Panc1 (cell line): ENCODE results near the gene MAP2K5. TPM values are rescaled to one million over a fixed set of nuclear protein-coding genes. Genes with fewer than 3 reads are reported as not detected.

Experiments used
- ATAC-seq: fragments of 200-7000 bp; cut with Tn5 transposase; 2 replicates; pipeline ENCODE4 v1.9.1; 2020; ENCODE audit warnings: mild to moderate bottlenecking, moderate library complexity
- BruUV-seq: library from RNA; stranded (reverse); fragments of 400-500 nt; replicated peaks from 2 replicates; lab custom pipeline; 2021; lab: Mats Ljungman, UMichigan
- CTCF ChIA-PET: fragments of 300-600 bp; sonication (Branson Sonifier 250); formaldehyde crosslinking; loops from one replicate; lab custom pipeline; 2022; ENCODE audit warnings: antibody characterized with exemption; lab: Charles Lee
- POLR2A ChIA-PET: fragments of 300-600 bp; sonication (Branson Sonifier 250); formaldehyde crosslinking; loops from one replicate; lab custom pipeline; 2022; ENCODE audit warnings: antibody characterized with exemption; lab: Charles Lee
- DNase-seq: peaks from one replicate; pipeline ENCODE4 v3.0.0-alpha.2; 2010; ENCODE audit warnings: low read depth, low spot score
- H3K27ac ChIP-seq: 2 replicates; pipeline ENCODE4 v1.5.1; 2011; ENCODE audit warnings: mild to moderate bottlenecking, low read length, inconsistent platforms
- H3K27me3 ChIP-seq: fragments of 200-500 bp; sonication (Bioruptor generic); 2 replicates; pipeline ENCODE4 v1.6.0; 2014; ENCODE audit warnings: low read length, inconsistent platforms; ENCODE audit not compliant: control insufficient read depth, insufficient read depth
- H3K36me3 ChIP-seq: fragments of 200-500 bp; sonication (Bioruptor generic); 2 replicates; pipeline ENCODE4 v1.5.1; 2014; ENCODE audit warnings: inconsistent platforms, mild to moderate bottlenecking, low read length, moderate library complexity; ENCODE audit not compliant: control insufficient read depth, insufficient read depth
- H3K4me1 ChIP-seq: 2 replicates; pipeline ENCODE4 v1.5.1; 2011; ENCODE audit warnings: inconsistent platforms, mild to moderate bottlenecking, low read length, moderate library complexity; ENCODE audit not compliant: control insufficient read depth, insufficient read depth
- H3K4me3 ChIP-seq, 2 experiments: 2 replicates each; pipeline ENCODE4 v1.5.1; 2011 to 2012; ENCODE audit warnings: low read depth in 2 of 2, low read length in 2 of 2, mild to moderate bottlenecking in 2 of 2, inconsistent platforms in 1 of 2, moderate library complexity in 1 of 2
- H3K9me3 ChIP-seq: fragments of 200-500 bp; sonication (Bioruptor generic); 2 replicates; pipeline ENCODE4 v1.5.1; 2014; ENCODE audit warnings: low read depth, mild to moderate bottlenecking, inconsistent platforms, low read length, moderate library complexity; ENCODE audit not compliant: control insufficient read depth, insufficient read depth
- CTCF ChIP-seq: fragments of 450-650 bp; IDR thresholded peaks from 2 replicates; pipeline ENCODE4 v1.5.1; 2017; ENCODE audit warnings: mild to moderate bottlenecking
- POLR2AphosphoS5 ChIP-seq: IDR thresholded peaks from 2 replicates; pipeline ENCODE4 v1.6.1; 2012; ENCODE audit warnings: mild to moderate bottlenecking, low read depth, low read length, moderate library complexity
- SIN3A ChIP-seq: IDR thresholded peaks from 2 replicates; pipeline ENCODE4 v1.6.1; 2012; ENCODE audit warnings: low read depth, mild to moderate bottlenecking, low read length, moderate library complexity, borderline replicate concordance; ENCODE audit not compliant: insufficient read depth
- TCF7L2 ChIP-seq: IDR thresholded peaks from 2 replicates; pipeline ENCODE4 v1.6.1; 2011; ENCODE audit warnings: mild to moderate bottlenecking, low read depth, low read length, inconsistent platforms
- in situ Hi-C: cut with HindIII; loops from 2 replicates; pipeline ENCODE4 v1.10.0; 2016; ENCODE audit warnings: low sequenced_read_pairs, low pct_unique_long_range_greater_than_20kb
- intact Hi-C: fragments of 100-400 bp; cut with micrococcal nuclease; formaldehyde crosslinking; loops from one replicate; pipeline ENCODE4 v1.10.0; 2022; ENCODE audit not compliant: unreplicated experiment
- total RNA-seq: library from RNA; stranded (reverse); gene quantifications from one replicate; pipeline ENCODE4 v1.2.1, GENCODE V29; 2021; ENCODE audit not compliant: unreplicated experiment
- TF ChIP-seq, protein P1 (sequence below), 2 experiments: IDR thresholded peaks; 2 replicates each; pipeline ENCODE4 v1.6.1; 2011 to 2012; ENCODE audit warnings: low read depth in 2 of 2, control low read depth in 1 of 2, low read length in 1 of 2, mild to moderate bottlenecking in 1 of 2, moderate library complexity in 1 of 2; ENCODE audit not compliant: insufficient read depth in 1 of 2

Gene MAP2K5
- total RNA-seq, 1 experiment from 2014 or later = 18.3 TPM

- no peak for ATAC-seq
- Histone ChIP-seq H3K9me3 (no peaks in the 10 kb centered on the region), H3K27ac (no peak overlapping the region), H3K4me1 (no peaks in the 10 kb centered on the region), H3K36me3 (no peaks in the 10 kb centered on the region), H3K4me3 (no peak overlapping the region), H3K27me3 (no peaks in the 10 kb centered on the region)
- ChIA-PET POLR2A (no interaction called here), CTCF (no interaction called here)
- TF ChIP-seq TCF7L2 (no peak), SIN3A (no peak), CTCF (no peak), POLR2AphosphoS5 (no peak)
- TF ChIP-seq, protein P1, sequence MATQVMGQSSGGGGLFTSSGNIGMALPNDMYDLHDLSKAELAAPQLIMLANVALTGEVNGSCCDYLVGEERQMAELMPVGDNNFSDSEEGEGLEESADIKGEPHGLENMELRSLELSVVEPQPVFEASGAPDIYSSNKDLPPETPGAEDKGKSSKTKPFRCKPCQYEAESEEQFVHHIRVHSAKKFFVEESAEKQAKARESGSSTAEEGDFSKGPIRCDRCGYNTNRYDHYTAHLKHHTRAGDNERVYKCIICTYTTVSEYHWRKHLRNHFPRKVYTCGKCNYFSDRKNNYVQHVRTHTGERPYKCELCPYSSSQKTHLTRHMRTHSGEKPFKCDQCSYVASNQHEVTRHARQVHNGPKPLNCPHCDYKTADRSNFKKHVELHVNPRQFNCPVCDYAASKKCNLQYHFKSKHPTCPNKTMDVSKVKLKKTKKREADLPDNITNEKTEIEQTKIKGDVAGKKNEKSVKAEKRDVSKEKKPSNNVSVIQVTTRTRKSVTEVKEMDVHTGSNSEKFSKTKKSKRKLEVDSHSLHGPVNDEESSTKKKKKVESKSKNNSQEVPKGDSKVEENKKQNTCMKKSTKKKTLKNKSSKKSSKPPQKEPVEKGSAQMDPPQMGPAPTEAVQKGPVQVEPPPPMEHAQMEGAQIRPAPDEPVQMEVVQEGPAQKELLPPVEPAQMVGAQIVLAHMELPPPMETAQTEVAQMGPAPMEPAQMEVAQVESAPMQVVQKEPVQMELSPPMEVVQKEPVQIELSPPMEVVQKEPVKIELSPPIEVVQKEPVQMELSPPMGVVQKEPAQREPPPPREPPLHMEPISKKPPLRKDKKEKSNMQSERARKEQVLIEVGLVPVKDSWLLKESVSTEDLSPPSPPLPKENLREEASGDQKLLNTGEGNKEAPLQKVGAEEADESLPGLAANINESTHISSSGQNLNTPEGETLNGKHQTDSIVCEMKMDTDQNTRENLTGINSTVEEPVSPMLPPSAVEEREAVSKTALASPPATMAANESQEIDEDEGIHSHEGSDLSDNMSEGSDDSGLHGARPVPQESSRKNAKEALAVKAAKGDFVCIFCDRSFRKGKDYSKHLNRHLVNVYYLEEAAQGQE (IDR thresholded peaks at IDR 0.05; ENCODE audit: insufficient read depth in 1 of 2, low read depth in 2 of 2, low read length in 1 of 2) = no peak
- in situ Hi-C loops (no loop called here), intact Hi-C loops (no loop called here)
- no TSS peak for BruUV-seq
- no peak for DNase-seq
Measured at GRCh38 chr15:67784090-67784781, 241.7 kb downstream of the MAP2K5 start.

DNA sequence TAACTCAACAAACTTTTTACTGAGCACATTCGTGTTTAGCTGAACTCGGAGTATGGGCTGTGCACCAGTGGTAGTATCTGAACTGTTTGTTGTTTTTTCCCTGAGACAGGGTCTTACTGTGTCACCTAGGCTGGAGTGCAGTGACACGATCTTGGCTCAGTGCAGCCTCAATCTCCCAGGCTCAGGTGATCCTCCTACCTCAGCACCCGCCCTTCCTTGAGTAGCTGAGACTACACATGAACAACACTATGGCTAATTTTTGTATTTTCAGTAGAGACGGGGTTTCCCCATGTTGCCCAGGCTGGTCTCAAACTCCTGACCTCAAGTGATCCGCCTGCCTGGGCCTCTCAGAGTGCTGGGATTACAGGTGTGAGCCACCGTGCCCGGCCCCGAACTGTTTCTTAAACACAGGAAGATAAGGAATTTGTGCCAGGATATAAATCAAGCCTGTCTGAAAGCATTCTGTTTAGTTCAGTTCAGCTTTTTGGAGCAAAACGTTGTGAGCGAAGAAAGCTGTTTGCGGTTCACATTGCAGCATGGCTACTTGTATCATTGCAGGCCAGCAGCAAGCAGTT is 242.4 kb downstream of the MAP2K5 start:
- no peaks in the 10 kb centered on the region for H3K36me3 ChIP-seq
- no TSS peak for BruUV-seq
- CTCF ChIA-PET = no interaction called here
- DNase-seq (no peak), ATAC-seq (no peak)
- H3K27ac ChIP-seq = no peak overlapping the region
- intact Hi-C loops = no loop called here
- no peak overlapping the region for H3K4me3 ChIP-seq
- POLR2A ChIA-PET = no interaction called here
- no peaks in the 10 kb centered on the region for H3K27me3 ChIP-seq
- no peaks in the 10 kb centered on the region for H3K9me3 ChIP-seq
- H3K4me1 ChIP-seq = no peaks in the 10 kb centered on the region
- TF ChIP-seq TCF7L2 (no peak), SIN3A (no peak), CTCF (no peak), POLR2AphosphoS5 (no peak)
- TF ChIP-seq, protein P1 (IDR thresholded peaks at IDR 0.05; ENCODE audit: insufficient read depth in 1 of 2, low read depth in 2 of 2, low read length in 1 of 2) = no peak
- in situ Hi-C loops = no loop called here
